Measurements from ENCODE around the gene IGDCC3. TPM values are rescaled to one million over a fixed set of nuclear protein-coding genes. Genes with fewer than 3 reads are reported as not detected.

The IGDCC3 gene
- total RNA-seq, 3 donors from 2014 or later (not counting 1 experiment from before 2014, with no cell fraction given) = not detected

DNA sequence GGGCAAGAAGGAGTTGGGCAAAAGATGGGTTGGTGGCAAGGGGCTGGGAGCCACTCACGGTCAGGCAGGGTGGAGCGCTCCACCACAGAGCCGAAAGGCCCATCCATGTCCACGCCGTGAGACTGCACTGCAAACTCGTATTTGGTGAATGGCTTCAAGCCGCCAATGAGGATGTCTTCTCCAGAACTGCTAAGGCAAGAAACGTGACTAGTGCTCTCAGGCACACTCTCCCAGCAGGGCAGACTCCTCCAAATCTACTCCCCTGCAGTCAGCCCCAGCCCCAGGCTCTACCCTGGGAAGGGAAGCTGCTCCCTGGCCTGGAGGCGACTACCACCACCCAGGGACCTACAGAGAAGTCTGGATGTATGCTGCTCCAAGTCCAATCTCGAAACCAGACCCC lies 11.4 kb upstream of the IGDCC3 start:
- no peaks in the 10 kb centered on the region for H3K36me3 Mint-ChIP-seq
- no peak for DNase-seq
- no peak overlapping the region for H3K27ac Mint-ChIP-seq
- Histone ChIP-seq H3K36me3 (ENCODE audit: control insufficient read depth, insufficient read depth, low read length) (no peaks in the 10 kb centered on the region), H3K9me3 (ENCODE audit: control insufficient read depth, insufficient read depth, low read length) (no peaks in the 10 kb centered on the region), H3K4me3 (ENCODE audit: low read length) (no peak overlapping the region), H3K4me1 (ENCODE audit: control insufficient read depth, insufficient read depth, low read length) (peaks cover 16% of the 10 kb centered on the region), H3K27ac (ENCODE audit: low read length) (no peak overlapping the region), H3K27me3 (ENCODE audit: control insufficient read depth, insufficient read depth, low read length) (no peaks in the 10 kb centered on the region)
- H3K4me3 Mint-ChIP-seq = no peak overlapping the region
- TF ChIP-seq, protein P1, sequence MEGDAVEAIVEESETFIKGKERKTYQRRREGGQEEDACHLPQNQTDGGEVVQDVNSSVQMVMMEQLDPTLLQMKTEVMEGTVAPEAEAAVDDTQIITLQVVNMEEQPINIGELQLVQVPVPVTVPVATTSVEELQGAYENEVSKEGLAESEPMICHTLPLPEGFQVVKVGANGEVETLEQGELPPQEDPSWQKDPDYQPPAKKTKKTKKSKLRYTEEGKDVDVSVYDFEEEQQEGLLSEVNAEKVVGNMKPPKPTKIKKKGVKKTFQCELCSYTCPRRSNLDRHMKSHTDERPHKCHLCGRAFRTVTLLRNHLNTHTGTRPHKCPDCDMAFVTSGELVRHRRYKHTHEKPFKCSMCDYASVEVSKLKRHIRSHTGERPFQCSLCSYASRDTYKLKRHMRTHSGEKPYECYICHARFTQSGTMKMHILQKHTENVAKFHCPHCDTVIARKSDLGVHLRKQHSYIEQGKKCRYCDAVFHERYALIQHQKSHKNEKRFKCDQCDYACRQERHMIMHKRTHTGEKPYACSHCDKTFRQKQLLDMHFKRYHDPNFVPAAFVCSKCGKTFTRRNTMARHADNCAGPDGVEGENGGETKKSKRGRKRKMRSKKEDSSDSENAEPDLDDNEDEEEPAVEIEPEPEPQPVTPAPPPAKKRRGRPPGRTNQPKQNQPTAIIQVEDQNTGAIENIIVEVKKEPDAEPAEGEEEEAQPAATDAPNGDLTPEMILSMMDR (IDR thresholded peaks at IDR 0.05) = no peak
- peaks cover 8 to 15% of the 10 kb centered on the region in 2 donors for H3K27me3 Mint-ChIP-seq (ENCODE audit: low read depth in 2 of 2)
- intact Hi-C loops (cut with micrococcal nuclease) = loop anchor here (10.0 kb wide), 1 partner anchor 204 kb away; the partner anchor contains the start of gene CLPX
- H3K9me3 Mint-ChIP-seq = no peaks in the 10 kb centered on the region
- ATAC-seq = no peak
- 77% methylated on average over 10 of the region's 10 CpGs for WGBS (ENCODE audit: insufficient coverage)
- peaks cover 7 to 16% of the 10 kb centered on the region in 2 donors for H3K4me1 Mint-ChIP-seq

DNA sequence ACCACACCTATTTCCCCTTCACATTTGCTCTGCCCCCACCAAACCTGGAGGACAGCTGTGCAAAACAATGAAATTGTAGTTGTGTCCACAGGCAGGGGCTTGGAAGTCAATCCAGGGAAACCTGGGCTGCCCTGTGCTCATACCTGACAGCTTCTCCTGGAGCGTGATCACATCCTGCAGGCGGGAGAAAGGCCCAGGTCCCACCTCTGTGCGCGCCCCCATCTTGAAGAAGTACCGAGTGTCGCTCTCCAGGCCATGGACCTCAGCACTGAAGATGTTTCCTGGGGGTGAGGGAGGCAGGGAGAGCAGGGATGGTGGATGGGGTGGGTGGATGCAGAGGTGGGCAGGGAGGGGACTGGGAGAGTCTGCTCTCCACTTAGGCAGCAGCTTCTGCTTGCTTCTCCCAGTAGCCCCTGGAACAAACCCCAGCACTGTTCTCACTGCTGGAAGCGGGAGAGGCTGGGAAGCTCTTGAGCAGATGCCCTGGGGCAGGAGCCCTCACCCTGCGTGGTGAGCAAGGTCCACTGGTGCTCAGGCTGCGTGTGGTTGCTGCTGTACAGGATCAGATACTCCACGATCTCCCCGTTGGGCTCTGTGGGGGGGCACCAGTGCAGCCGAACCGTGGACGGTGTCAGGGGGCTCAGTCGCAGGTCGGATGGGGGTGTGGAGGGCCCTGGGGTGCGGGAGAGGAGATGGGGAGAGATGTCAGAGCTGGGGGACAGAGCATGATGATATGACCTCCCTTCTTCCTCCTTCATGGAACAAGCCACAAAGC lies 10.7 kb upstream of the IGDCC3 start:
- Histone ChIP-seq H3K4me3 (ENCODE audit: low read length) (no peak overlapping the region), H3K36me3 (ENCODE audit: control insufficient read depth, insufficient read depth, low read length) (no peaks in the 10 kb centered on the region), H3K4me1 (ENCODE audit: control insufficient read depth, insufficient read depth, low read length) (peaks cover 19% of the 10 kb centered on the region), H3K27me3 (ENCODE audit: control insufficient read depth, insufficient read depth, low read length) (no peaks in the 10 kb centered on the region), H3K27ac (ENCODE audit: low read length) (no peak overlapping the region), H3K9me3 (ENCODE audit: control insufficient read depth, insufficient read depth, low read length) (no peaks in the 10 kb centered on the region)
- peaks cover under 1 to 8% of the 10 kb centered on the region in 2 donors for H3K27me3 Mint-ChIP-seq (ENCODE audit: low read depth in 2 of 2)
- intact Hi-C loops (cut with micrococcal nuclease) = loop anchor here (10.0 kb wide), 1 partner anchor 204 kb away; the partner anchor contains the start of gene CLPX
- no peak for ATAC-seq
- H3K36me3 Mint-ChIP-seq = no peaks in the 10 kb centered on the region
- no peak overlapping the region for H3K27ac Mint-ChIP-seq
- no peak for DNase-seq
- no peaks in the 10 kb centered on the region for H3K9me3 Mint-ChIP-seq
- WGBS (ENCODE audit: insufficient coverage) = 86% methylated on average over 16 of the region's 17 CpGs
- TF ChIP-seq, protein P1 (IDR thresholded peaks at IDR 0.05) = no peak
- H3K4me3 Mint-ChIP-seq = no peak overlapping the region
- H3K4me1 Mint-ChIP-seq = peaks cover 7 to 21% of the 10 kb centered on the region in 2 donors

DNA sequence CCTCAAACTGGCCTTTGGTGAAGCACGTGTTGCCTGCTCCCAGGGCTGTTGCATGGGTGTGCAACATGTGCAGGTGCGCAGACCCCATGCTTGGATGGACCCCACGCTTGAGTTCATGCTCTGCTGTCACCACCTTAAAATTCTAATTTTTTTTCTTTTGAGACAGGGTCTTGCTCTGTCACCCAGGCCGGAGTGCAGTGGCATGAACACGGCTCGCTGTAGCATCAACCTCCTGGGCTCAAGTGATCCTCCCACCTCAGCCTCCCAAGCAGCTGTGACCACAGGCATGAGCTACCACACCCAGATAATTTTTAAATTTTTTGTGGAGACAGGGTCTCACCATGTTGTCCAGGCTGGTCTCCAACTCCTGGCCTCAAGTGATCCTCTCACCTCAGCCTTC lies 9.1 kb upstream of the IGDCC3 start:
- Histone ChIP-seq H3K4me3 (ENCODE audit: low read length) (no peak overlapping the region), H3K9me3 (ENCODE audit: control insufficient read depth, insufficient read depth, low read length) (no peaks in the 10 kb centered on the region), H3K27me3 (ENCODE audit: control insufficient read depth, insufficient read depth, low read length) (no peaks in the 10 kb centered on the region), H3K4me1 (ENCODE audit: control insufficient read depth, insufficient read depth, low read length) (peaks cover 19% of the 10 kb centered on the region), H3K36me3 (ENCODE audit: control insufficient read depth, insufficient read depth, low read length) (no peaks in the 10 kb centered on the region), H3K27ac (ENCODE audit: low read length) (no peak overlapping the region)
- Mint-ChIP-seq H3K4me1 (peaks cover 18 to 21% of the 10 kb centered on the region in 2 donors), H3K27me3 (ENCODE audit: low read depth in 2 of 2) (peaks cover 0 to 3% of the 10 kb centered on the region in 2 donors), H3K27ac (no peak overlapping the region), H3K9me3 (no peaks in the 10 kb centered on the region), H3K36me3 (no peaks in the 10 kb centered on the region), H3K4me3 (no peak overlapping the region)
- no peak for ATAC-seq
- 95% methylated on average over 6 of the region's 6 CpGs for WGBS (ENCODE audit: insufficient coverage)
- TF ChIP-seq, protein P1 (IDR thresholded peaks at IDR 0.05) = no peak
- intact Hi-C loops (cut with micrococcal nuclease) = loop anchor here (10.0 kb wide), 1 partner anchor 202 kb away; the partner anchor contains the start of gene CLPX
- DNase-seq = no peak

Data from natural killer cell (primary cell).